Pancreas (tissue), 10 donors: ENCODE data around the gene KIF13A. TPM values are rescaled to one million over a fixed set of nuclear protein-coding genes. Genes with fewer than 3 reads are reported as not detected.

Source experiments
- ATAC-seq, 4 donors: fragments of 200-7000 bp; cut with Tn5 transposase; one replicate each; pipeline versions ENCODE4 v1.8.0 to v1.9.1; 2020; ENCODE audit warnings: mild to moderate bottlenecking in 4 of 4, moderate library complexity in 4 of 4
- DNase-seq, 6 donors: peaks; one replicate each; pipeline ENCODE4 v3.0.0-alpha.2; 2020
- FAIRE-seq: peaks from 2 replicates; lab custom pipeline; 2012; peaks lifted over from hg19 to GRCh38; lab: Jason Lieb, UNC
- H3K27ac ChIP-seq, 4 donors: fragments of 200-600 bp; sonication (generic); 1 replicate in 3 of 4; 2 replicates in 1 of 4; pipeline versions ENCODE4 v1.5.0 to v1.8.0; 2020
- H3K27me3 ChIP-seq, 4 donors: fragments of 200-600 bp; one replicate each; pipeline ENCODE4 v1.8.0; 2021
- H3K36me3 ChIP-seq, 3 donors: fragments of 200-600 bp; sonication (generic) in 1 of 3; one replicate each; pipeline versions ENCODE4 v1.5.0 to v1.8.0; 2020 to 2021
- H3K4me1 ChIP-seq, 3 donors: fragments of 200-600 bp; one replicate each; pipeline ENCODE4 v1.8.0; 2021
- H3K4me3 ChIP-seq, 4 donors: fragments of 200-600 bp; sonication (generic) in 2 of 4; one replicate each; pipeline versions ENCODE4 v1.5.0 to v1.8.0; 2020 to 2021
- H3K9me3 ChIP-seq, 4 donors: fragments of 200-600 bp; one replicate each; pipeline ENCODE4 v1.8.0; 2021
- CTCF ChIP-seq, 4 donors: fragments of 200-600 bp; sonication (generic) in 3 of 4; IDR thresholded peaks; one replicate each; pipeline versions ENCODE4 v1.5.0 to v1.8.0; 2021; ENCODE audit warnings: antibody characterized with exemption in 4 of 4
- WGBS, 2 donors: extraction: QIAGEN DNeasy Blood & Tissue Kit; methylation state at CpG; one replicate each; pipeline ENCODE4 v1.1.7; 2013; 5-methylcytosine and 5-hydroxymethylcytosine counted together
- intact Hi-C, 3 donors: fragments of 100-400 bp; cut with DNase I; formaldehyde crosslinking; loops; one replicate each; pipeline versions ENCODE4 v1.11.1 to v1.14.2; 2022
- polyA plus RNA-seq, 2 donors: library from polyadenylated mRNA; stranded (reverse); fragments of 200-250 nt; gene quantifications; one replicate each; pipeline ENCODE4 v1.2.3, GENCODE V29; 2013
- total RNA-seq, 6 donors: library from RNA; stranded (reverse); fragmentation: NEBNext Ultra II Directional in 4 of 6; extraction: Animal tissue kit (Norgen Biotek cat#: 25700) in 4 of 6; gene quantifications; one replicate each; pipeline versions ENCODE4 v1.2.1 to v1.2.4, GENCODE V29; 2021 to 2023
- donor health status: healthy with polysubstance abuse.
- donor health status: DM: no; HTN: no; CAD: no; lungs with moderate emphysema.
- donor health status: DM: no; HTN: no; CAD: no.
- donor health status: control.
- donor health status: control.
- donor health status: Bipolar disorder and iron deficiency.
- donor health status: DM: yes; HTN: yes; CAD: no.
- donor health status: DM: no; HTN: no; CAD: no.
- donor health status: DM: no; HTN: no; CAD: no.
- donor health status: DM: yes; HTN: yes; CAD: no.

KIF13A gene
- total and polyA plus RNA-seq, 8 donors, result 7.3 to 18.1 (median 12.5) TPM

GRCh38 chr6:17870300-17871188, 116.9 kb downstream of the KIF13A start:
- ATAC-seq (no peak), FAIRE-seq (no peak), DNase-seq (no peak)
- no peaks in the 10 kb centered on the region for H3K27me3 ChIP-seq
- no peak for TF ChIP-seq CTCF (IDR thresholded peaks at IDR 0.05)
- no peak overlapping the region for H3K27ac ChIP-seq
- no peak overlapping the region for H3K4me3 ChIP-seq
- no peaks in the 10 kb centered on the region for H3K36me3 ChIP-seq
- H3K4me1 ChIP-seq, result peaks cover 8 to 15% (median 13%) of the 10 kb centered on the region in 3 donors
- intact Hi-C loops, result no loop called here
- 85 to 86% methylated on average over 5 of the region's 5 CpGs for WGBS, 2 donors
- no peaks in the 10 kb centered on the region for H3K9me3 ChIP-seq

GRCh38 chr6:17869753-17870050, 117.7 kb downstream of the KIF13A start:
- intact Hi-C loops, result no loop called here
- no peak overlapping the region for H3K27ac ChIP-seq
- TF ChIP-seq CTCF (IDR thresholded peaks at IDR 0.05), result no peak

GRCh38 chr6:17869010-17869752, 118.3 kb downstream of the KIF13A start:
- H3K4me3 ChIP-seq, result no peak overlapping the region
- WGBS, 2 donors, result 85 to 86% methylated on average over 6 of the region's 6 CpGs
- intact Hi-C loops, result no loop called here
- no peaks in the 10 kb centered on the region for H3K27me3 ChIP-seq
- DNase-seq, result no peak
- no peak overlapping the region for H3K27ac ChIP-seq
- H3K36me3 ChIP-seq, result no peaks in the 10 kb centered on the region
- ATAC-seq, result peak in 1 of 4 donors; percentile 5
- no peak for FAIRE-seq
- peaks cover 8 to 15% (median 15%) of the 10 kb centered on the region in 3 donors for H3K4me1 ChIP-seq
- no peak for TF ChIP-seq CTCF (IDR thresholded peaks at IDR 0.05)
- H3K9me3 ChIP-seq, result no peaks in the 10 kb centered on the region

More at GRCh38 chr6:17869753-17870050, 117.7 kb downstream of the KIF13A start:
- ATAC-seq, result no peak
- FAIRE-seq, result no peak
- H3K27me3 ChIP-seq, result no peaks in the 10 kb centered on the region
- no peaks in the 10 kb centered on the region for H3K36me3 ChIP-seq
- no peak overlapping the region for H3K4me3 ChIP-seq
- H3K4me1 ChIP-seq, result peaks cover 8 to 15% (median 15%) of the 10 kb centered on the region in 3 donors
- no peaks in the 10 kb centered on the region for H3K9me3 ChIP-seq
- DNase-seq, result no peak
- WGBS, 2 donors, result 76 to 82% methylated on average over 3 of the region's 3 CpGs

- DNase-seq (peak in 1 of 6 donors; percentile 9), ATAC-seq (peak; percentile 66 to 85 (median 82)), FAIRE-seq (no peak)
- Histone ChIP-seq H3K4me1 (peaks cover 8 to 15% (median 15%) of the 10 kb centered on the region in 3 donors), H3K4me3 (no peak overlapping the region), H3K27ac (no peak overlapping the region), H3K36me3 (no peaks in the 10 kb centered on the region), H3K27me3 (no peaks in the 10 kb centered on the region), H3K9me3 (no peaks in the 10 kb centered on the region)
- WGBS, 2 donors, result 24 to 32% methylated on average over 1 of the region's 1 CpG
- intact Hi-C loops, result no loop called here
- no peak for TF ChIP-seq CTCF (IDR thresholded peaks at IDR 0.05)
Measured at GRCh38 chr6:17867880-17868279, 119.6 kb downstream of the KIF13A start.
